HG02852 (cell line): ENCODE results near the gene RBM4B.

ENCODE experiments used
- ATAC-seq: cut with Tn5 transposase; IDR thresholded peaks from one replicate; pipeline ENCODE4 v1.9.1; 2021; ENCODE audit warnings: mild to moderate bottlenecking, moderate library complexity; ENCODE audit not compliant: unreplicated experiment

Gene RBM4B

GRCh38 chr11:66687831-66688281, 10.2 kb upstream of the RBM4B start:
- ATAC-seq = no peak

GRCh38 chr11:66686801-66687750, 9.4 kb upstream of the RBM4B start:
- no peak for ATAC-seq

GRCh38 chr11:66686100-66686785, 8.6 kb upstream of the RBM4B start:
- ATAC-seq = no peak

GRCh38 chr11:66685276-66686099, 7.8 kb upstream of the RBM4B start:
- ATAC-seq = no peak

- ATAC-seq = no peak
Measured at GRCh38 chr11:66684635-66685034, 6.9 kb upstream of the RBM4B start.

GRCh38 chr11:66683877-66684276, 6.2 kb upstream of the RBM4B start:
- no peak for ATAC-seq

- no peak for ATAC-seq
Measured at GRCh38 chr11:66680966-66681645, 3.4 kb upstream of the RBM4B start.

- no peak for ATAC-seq
Measured at GRCh38 chr11:66676931-66677598, 622 bp downstream of the RBM4B start.

GRCh38 chr11:66676282-66676919, 1.3 kb downstream of the RBM4B start:
- ATAC-seq = no peak

- no peak for ATAC-seq
Measured at GRCh38 chr11:66674964-66675602, 2.6 kb downstream of the RBM4B start.

GRCh38 chr11:66670816-66671215, 6.9 kb downstream of the RBM4B start:
- ATAC-seq = no peak

- ATAC-seq = no peak
Measured at GRCh38 chr11:66665369-66665768, 12.3 kb downstream of the RBM4B start.

GRCh38 chr11:66663741-66664296, 13.9 kb downstream of the RBM4B start:
- no peak for ATAC-seq

GRCh38 chr11:66659763-66660162, 17.9 kb downstream of the RBM4B start:
- no peak for ATAC-seq

- ATAC-seq = no peak
Measured at GRCh38 chr11:66653123-66653522, 24.6 kb downstream of the RBM4B start.

GRCh38 chr11:66652651-66653050, 25.0 kb downstream of the RBM4B start:
- ATAC-seq = no peak

GRCh38 chr11:66651016-66651415, 26.7 kb downstream of the RBM4B start:
- no peak for ATAC-seq

GRCh38 chr11:66649903-66650302, 27.8 kb downstream of the RBM4B start:
- ATAC-seq = no peak

GRCh38 chr11:66646828-66647227, 30.9 kb downstream of the RBM4B start:
- ATAC-seq = no peak
